Smooth muscle cell (in vitro differentiated cells): Measurements from ENCODE around the gene TMEM51. TPM values are rescaled to one million over a fixed set of nuclear protein-coding genes. Genes with fewer than 3 reads are reported as not detected.

ENCODE experiments used
- DNase-seq: peaks from one replicate; lab custom pipeline; 2025; ENCODE audit not compliant: unreplicated experiment; lab: John Stamatoyannopoulos, UW
- H2AFZ ChIP-seq: fragments of 200-600 bp; sonication (generic); 2 replicates; pipeline ENCODE4 v1.6.0; 2016; ENCODE audit warnings: antibody characterized with exemption, low read depth, mild to moderate bottlenecking
- H3F3A ChIP-seq: fragments of 200-600 bp; sonication (generic); 2 replicates; pipeline ENCODE4 v1.6.0; 2017; ENCODE audit warnings: antibody characterized with exemption, low read depth
- H3K27ac ChIP-seq: fragments of 200-600 bp; sonication (generic); 2 replicates; pipeline ENCODE4 v1.5.1; 2016; ENCODE audit warnings: low read depth, mild to moderate bottlenecking
- H3K27me3 ChIP-seq: fragments of 200-600 bp; sonication (generic); 2 replicates; pipeline ENCODE4 v1.6.1; 2016; ENCODE audit warnings: low read depth, mild to moderate bottlenecking
- H3K36me3 ChIP-seq: fragments of 200-600 bp; sonication (generic); 2 replicates; pipeline ENCODE4 v1.5.1; 2016; ENCODE audit warnings: low read depth
- H3K4me1 ChIP-seq: fragments of 200-600 bp; sonication (generic); 2 replicates; pipeline ENCODE4 v1.5.1; 2016; ENCODE audit warnings: low read depth
- H3K4me2 ChIP-seq: fragments of 200-600 bp; sonication (generic); 2 replicates; pipeline ENCODE4 v1.6.0; 2016; ENCODE audit warnings: mild to moderate bottlenecking
- H3K4me3 ChIP-seq: fragments of 200-600 bp; sonication (generic); 2 replicates; pipeline ENCODE4 v1.5.1; 2016; ENCODE audit warnings: mild to moderate bottlenecking
- H3K79me2 ChIP-seq: fragments of 200-600 bp; sonication (generic); 2 replicates; pipeline ENCODE4 v1.6.0; 2016; ENCODE audit warnings: low read depth, mild to moderate bottlenecking
- H3K9ac ChIP-seq: fragments of 200-600 bp; sonication (generic); 2 replicates; pipeline ENCODE4 v1.6.0; 2016; ENCODE audit warnings: low read depth
- H3K9me3 ChIP-seq: fragments of 200-600 bp; sonication (generic); replicated peaks from 2 replicates; pipeline ENCODE4 v1.5.1; 2016; ENCODE audit warnings: low read depth
- H4K20me1 ChIP-seq: fragments of 200-600 bp; sonication (generic); 2 replicates; pipeline ENCODE4 v1.6.0; 2016; ENCODE audit warnings: low read depth
- CTCF ChIP-seq: fragments of 200-600 bp; sonication (generic); IDR thresholded peaks from 2 replicates; pipeline ENCODE4 v1.5.1; 2017; ENCODE audit warnings: borderline replicate concordance, mild to moderate bottlenecking, antibody characterized with exemption; ENCODE audit not compliant: insufficient read depth, poor library complexity, severe bottlenecking
- WGBS: methylation state at CpG from one replicate; pipeline ENCODE4 v1.1.7; 2016; ENCODE audit warnings: low lambda C conversion rate; 5-methylcytosine and 5-hydroxymethylcytosine counted together
- polyA plus RNA-seq: library from polyadenylated mRNA; unstranded; fragments of >200 nt; fragmentation: Nextera tagmentation; extraction: Ambion mirVana; gene quantifications from 2 replicates; pipeline ENCODE4 v1.2.1, GENCODE V29; 2016
- total RNA-seq: library from RNA; depleted of rRNA; stranded (reverse); fragments of >200 nt; gene quantifications from 2 replicates; pipeline ENCODE4 v1.2.3, GENCODE V29; 2014

The TMEM51 gene
- total and polyA plus RNA-seq, 2 experiments from 2014 or later = 9.8 to 10.4 TPM

- no peaks in the 10 kb centered on the region for H3K79me2 ChIP-seq
- H3K27ac ChIP-seq = no peak overlapping the region
- no peak overlapping the region for H3K4me2 ChIP-seq
- no peaks in the 10 kb centered on the region for H3K9me3 ChIP-seq
- no peak for DNase-seq
- no peaks in the 10 kb centered on the region for H4K20me1 ChIP-seq
- no peak for TF ChIP-seq CTCF
- H3K36me3 ChIP-seq = no peaks in the 10 kb centered on the region
- peaks cover 4% of the 10 kb centered on the region for H3K4me1 ChIP-seq
- peaks cover 17% of the 10 kb centered on the region for H3F3A ChIP-seq
- H3K9ac ChIP-seq = no peak overlapping the region
- H3K27me3 ChIP-seq = no peaks in the 10 kb centered on the region
- H3K4me3 ChIP-seq = no peak overlapping the region
- WGBS = 95% methylated on average over 7 of the region's 7 CpGs
- H2AFZ ChIP-seq = no peak overlapping the region
Observed at GRCh38 chr1:15242766-15243165, 89.2 kb downstream of the TMEM51 start.

DNA sequence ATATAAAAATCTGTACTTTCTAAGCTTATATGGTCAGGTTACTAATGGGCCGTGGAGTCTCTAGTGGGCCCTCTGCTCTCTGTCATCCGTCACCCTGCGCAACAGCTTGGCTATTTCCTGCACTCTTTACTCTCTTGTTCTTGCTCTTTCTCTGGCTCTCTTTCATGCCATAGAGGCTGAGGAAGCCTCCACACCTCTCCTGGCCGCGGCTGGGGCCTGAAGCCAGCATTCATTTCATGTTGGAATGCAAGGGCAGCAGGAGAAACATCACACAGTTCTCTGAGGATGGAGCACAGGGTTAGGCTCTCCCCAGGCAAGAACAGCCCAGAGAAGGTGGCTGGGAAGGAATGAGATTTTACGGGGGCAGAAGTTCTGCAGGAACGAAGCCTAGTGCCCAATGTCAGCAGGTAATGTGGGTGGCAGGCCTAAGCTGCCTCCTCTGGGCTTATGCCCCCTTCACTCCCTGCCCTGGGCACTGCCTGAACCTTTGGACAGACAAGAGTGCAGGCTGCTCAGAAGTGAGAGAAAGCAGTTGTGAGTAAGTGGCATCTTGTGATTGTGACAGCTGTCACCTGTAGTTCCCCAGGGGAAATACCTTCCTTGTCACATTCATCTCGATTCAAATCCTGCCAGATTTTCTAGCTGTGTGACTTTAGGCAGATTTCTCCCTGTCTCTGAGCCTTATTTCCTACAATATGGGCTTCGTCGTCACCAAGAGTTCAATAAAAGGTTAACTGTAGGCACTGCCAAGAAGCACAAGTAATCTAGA, 89.9 kb downstream of the TMEM51 start:
- Histone ChIP-seq H3K9ac (no peak overlapping the region), H3K79me2 (no peaks in the 10 kb centered on the region), H3K36me3 (no peaks in the 10 kb centered on the region), H3K27me3 (no peaks in the 10 kb centered on the region), H3K9me3 (no peaks in the 10 kb centered on the region), H3F3A (peaks cover 17% of the 10 kb centered on the region), H3K4me1 (peaks cover 5% of the 10 kb centered on the region), H3K27ac (no peak overlapping the region), H3K4me2 (no peak overlapping the region), H2AFZ (no peak overlapping the region), H4K20me1 (no peaks in the 10 kb centered on the region), H3K4me3 (no peak overlapping the region)
- WGBS = 74% methylated on average over 10 of the region's 10 CpGs
- no peak for TF ChIP-seq CTCF
- no peak for DNase-seq

GRCh38 chr1:15244813-15245212, 91.3 kb downstream of the TMEM51 start:
- WGBS = 91% methylated on average over 5 of the region's 5 CpGs
- Histone ChIP-seq H3K27ac (no peak overlapping the region), H3K4me1 (peaks cover 5% of the 10 kb centered on the region), H3F3A (peaks cover 17% of the 10 kb centered on the region), H3K79me2 (no peaks in the 10 kb centered on the region), H4K20me1 (no peaks in the 10 kb centered on the region), H2AFZ (no peak overlapping the region), H3K9ac (no peak overlapping the region), H3K9me3 (no peaks in the 10 kb centered on the region), H3K27me3 (no peaks in the 10 kb centered on the region), H3K4me2 (no peak overlapping the region), H3K4me3 (no peak overlapping the region), H3K36me3 (no peaks in the 10 kb centered on the region)
- DNase-seq = no peak
- no peak for TF ChIP-seq CTCF
